Liver (tissue), 3 donors: Measurements from ENCODE around the gene TADA3.

Experiments used
- ATF3 ChIP-seq: IDR thresholded peaks from 2 replicates; pipeline ENCODE4 v1.6.1; 2016; ENCODE audit warnings: antibody characterized with exemption
- CTCF ChIP-seq: fragments of 150-350 bp; IDR thresholded peaks from 2 replicates; pipeline ENCODE4 v1.5.1; 2017; ENCODE audit warnings: improper control_type of control experiment, low read depth, low read length; ENCODE audit not compliant: missing input control
- EGR1 ChIP-seq, 2 donors: IDR thresholded peaks; 2 replicates each; pipeline ENCODE4 v1.6.1; 2016 to 2018; ENCODE audit warnings: antibody characterized with exemption in 2 of 2, low read depth in 2 of 2
- HNF4G ChIP-seq: IDR thresholded peaks from 2 replicates; pipeline ENCODE4 v1.6.1; 2016; ENCODE audit warnings: antibody characterized with exemption
- JUND ChIP-seq, 2 donors: IDR thresholded peaks; 2 replicates each; pipeline ENCODE4 v1.6.1; 2016; ENCODE audit warnings: antibody characterized with exemption in 2 of 2
- MAX ChIP-seq: IDR thresholded peaks from 2 replicates; pipeline ENCODE4 v1.6.1; 2016; ENCODE audit warnings: antibody characterized with exemption
- RAD21 ChIP-seq, 2 donors: IDR thresholded peaks; 2 replicates each; pipeline ENCODE4 v1.6.1; 2016; ENCODE audit warnings: antibody characterized with exemption in 2 of 2, mild to moderate bottlenecking in 2 of 2
- REST ChIP-seq: IDR thresholded peaks from 2 replicates; pipeline ENCODE4 v1.6.1; 2016; ENCODE audit warnings: antibody characterized with exemption, mild to moderate bottlenecking
- RXRA ChIP-seq, 2 donors: IDR thresholded peaks; 2 replicates each; pipeline ENCODE4 v1.6.1; 2017 to 2018; ENCODE audit warnings: antibody characterized with exemption in 2 of 2, mild to moderate bottlenecking in 1 of 2
- SP1 ChIP-seq: IDR thresholded peaks from 2 replicates; pipeline ENCODE4 v1.6.1; 2018; ENCODE audit warnings: antibody characterized with exemption, mild to moderate bottlenecking
- TAF1 ChIP-seq: conservative IDR thresholded peaks from 2 replicates; pipeline ENCODE4 v1.6.1; 2016; ENCODE audit warnings: antibody characterized with exemption, mild to moderate bottlenecking
- YY1 ChIP-seq: IDR thresholded peaks from 2 replicates; pipeline ENCODE4 v1.6.1; 2016; ENCODE audit warnings: antibody characterized with exemption, mild to moderate bottlenecking
- donor health status: healthy.
- donor health status: healthy.

DNA sequence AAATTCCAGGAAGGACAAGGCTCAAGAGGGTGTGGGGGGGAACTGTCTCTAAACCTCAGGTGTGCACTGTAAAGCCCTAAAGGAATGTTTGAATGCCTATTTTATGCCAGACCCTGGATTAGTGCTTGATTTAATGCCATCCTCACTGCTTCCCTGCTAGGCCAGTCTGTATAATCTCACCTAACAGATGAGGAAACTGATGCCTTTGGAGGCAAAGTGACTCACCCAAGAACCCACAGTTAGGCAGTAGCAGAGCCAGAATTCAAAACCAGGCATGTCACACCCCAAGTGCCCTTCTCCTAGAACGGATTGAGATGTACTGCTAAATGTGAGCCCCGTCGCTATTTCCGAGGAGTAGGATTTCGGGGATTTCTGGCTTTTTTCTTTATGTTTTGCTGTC lies 30.4 kb downstream of the TADA3 start:
- no peak for TF ChIP-seq SP1
- no peak for TF ChIP-seq CTCF
- no peak for TF ChIP-seq ATF3
- no peak for TF ChIP-seq YY1
- TF ChIP-seq RXRA (IDR thresholded peaks at IDR 0.05): no peak
- TF ChIP-seq TAF1: no peak
- no peak for TF ChIP-seq JUND (IDR thresholded peaks at IDR 0.05)
- TF ChIP-seq RAD21 (IDR thresholded peaks at IDR 0.05): no peak
- no peak for TF ChIP-seq MAX
- TF ChIP-seq HNF4G: no peak
- TF ChIP-seq EGR1 (IDR thresholded peaks at IDR 0.05; ENCODE audit: low read depth in 2 of 2): no peak
- TF ChIP-seq REST: no peak
